B cell (primary cell): ENCODE data around the gene ZMYND15. TPM values are rescaled to one million over a fixed set of nuclear protein-coding genes. Genes with fewer than 3 reads are reported as not detected.

Source experiments
- ATAC-seq: fragments of 200-7000 bp; cut with Tn5 transposase; one replicate; pipeline ENCODE4 v1.10.0; 2021; ENCODE audit warnings: low read depth, mild to moderate bottlenecking, moderate number of reproducible peaks, moderate library complexity
- CTCF ChIA-PET: fragments of 350-600 bp; sonication (Branson Sonifier 250); formaldehyde crosslinking; loops from one replicate; lab custom pipeline; 2021; ENCODE audit warnings: antibody characterized with exemption, inconsistent platforms; lab: Charles Lee
- POLR2A ChIA-PET: fragments of 350-600 bp; sonication (Branson Sonifier 250); formaldehyde crosslinking; loops from one replicate; lab custom pipeline; 2021; ENCODE audit warnings: antibody characterized with exemption; lab: Charles Lee
- DNase-seq: peaks from one replicate; pipeline ENCODE4 v3.0.0; 2013
- H2AFZ ChIP-seq: 2 replicates; pipeline ENCODE4 v1.6.1; 2012; ENCODE audit warnings: mild to moderate bottlenecking, low read depth, low read length; ENCODE audit not compliant: insufficient read depth, poor library complexity, severe bottlenecking
- H3K27ac ChIP-seq, 2 donors: 1 replicate in 1 of 2; 2 replicates in 1 of 2; pipeline ENCODE4 v1.5.1; 2012 to 2013; ENCODE audit warnings: low read length in 2 of 2, mild to moderate bottlenecking in 2 of 2, moderate library complexity in 1 of 2
- H3K27me3 ChIP-seq, 4 experiments: fragments of 200-600 bp in 1 of 4; sonication (generic) in 1 of 4; replicated peaks in 1 of 4; 1 replicate in 2 of 4; 2 replicates in 2 of 4; pipeline versions ENCODE4 v1.6.1 to v1.7.0; 2013 to 2016; ENCODE audit warnings: low read length in 3 of 4, mild to moderate bottlenecking in 2 of 4, mixed read lengths in 1 of 4, moderate library complexity in 1 of 4; ENCODE audit not compliant: insufficient read depth in 4 of 4, control insufficient read depth in 3 of 4; ENCODE audit errors: control extremely low read depth in 1 of 4
- H3K36me3 ChIP-seq, 2 experiments: replicated peaks in 1 of 2; 1 replicate in 1 of 2; 2 replicates in 1 of 2; pipeline versions ENCODE4 v1.6.1 to v1.7.1; 2013; ENCODE audit warnings: low read length in 1 of 2; ENCODE audit not compliant: insufficient read depth in 2 of 2, control insufficient read depth in 1 of 2; ENCODE audit errors: control extremely low read depth in 1 of 2, extremely low read depth in 1 of 2
- H3K4me1 ChIP-seq, 2 donors: fragments of 200-600 bp in 1 of 2; sonication (generic) in 1 of 2; 1 replicate in 1 of 2; 2 replicates in 1 of 2; pipeline versions ENCODE4 v1.5.1 to v1.6.1; 2013 to 2017; ENCODE audit warnings: low read length in 2 of 2; ENCODE audit not compliant: control insufficient read depth in 2 of 2, insufficient read depth in 2 of 2
- H3K4me2 ChIP-seq: replicated peaks from 2 replicates; pipeline ENCODE3; 2012; ENCODE audit warnings: mild to moderate bottlenecking, low read depth, low read length; ENCODE audit not compliant: poor library complexity, severe bottlenecking
- H3K4me3 ChIP-seq, 5 experiments: fragments of 200-600 bp in 1 of 5; sonication (generic) in 1 of 5; 1 replicate in 3 of 5; 2 replicates in 2 of 5; pipeline versions ENCODE4 v1.5.1 to v1.7.0; 2011 to 2016; ENCODE audit warnings: low read length in 4 of 5, mild to moderate bottlenecking in 4 of 5, low read depth in 2 of 5, control low read depth in 1 of 5, moderate library complexity in 1 of 5; ENCODE audit not compliant: insufficient read depth in 1 of 5; ENCODE audit errors: control extremely low read depth in 1 of 5, extremely low read depth in 1 of 5
- H3K79me2 ChIP-seq: fragments of 200-600 bp; sonication (generic); one replicate; pipeline ENCODE4 v1.6.0; 2016; ENCODE audit warnings: low read length; ENCODE audit not compliant: control insufficient read depth, insufficient read depth
- H3K9ac ChIP-seq: fragments of 200-600 bp; sonication (generic); 2 replicates; pipeline ENCODE4 v1.6.1; 2017; ENCODE audit warnings: mild to moderate bottlenecking, low read length, moderate library complexity
- H3K9me3 ChIP-seq, 3 donors: one replicate each; pipeline versions ENCODE4 v1.6.1 to v1.7.1; 2013; ENCODE audit warnings: low read length in 2 of 3; ENCODE audit not compliant: control insufficient read depth in 2 of 3, insufficient read depth in 1 of 3; ENCODE audit errors: control extremely low read depth in 1 of 3
- H4K20me1 ChIP-seq: 2 replicates; pipeline ENCODE4 v1.6.0; 2012; ENCODE audit warnings: mild to moderate bottlenecking, low read length; ENCODE audit not compliant: insufficient read depth, control insufficient read depth, poor library complexity, severe bottlenecking
- H3K27ac Mint-ChIP-seq: one replicate; pipeline ENCODE4 v1.8.0; 2021; ENCODE audit warnings: mixed read lengths
- H3K27me3 Mint-ChIP-seq: one replicate; pipeline ENCODE4 v1.8.0; 2021; ENCODE audit warnings: mixed read lengths
- H3K4me1 Mint-ChIP-seq: one replicate; pipeline ENCODE4 v1.8.0; 2021; ENCODE audit warnings: mixed read lengths
- H3K4me3 Mint-ChIP-seq: one replicate; pipeline ENCODE4 v1.8.0; 2021; ENCODE audit warnings: mixed read lengths
- H3K9me3 Mint-ChIP-seq: one replicate; pipeline ENCODE4 v1.8.0; 2022; ENCODE audit warnings: mixed read lengths; ENCODE audit not compliant: insufficient read depth
- CTCF ChIP-seq: fragments of 200-600 bp; IDR thresholded peaks from one replicate; pipeline ENCODE4 v1.8.0; 2022; ENCODE audit warnings: antibody characterized with exemption, mild to moderate bottlenecking
- EZH2 ChIP-seq: IDR thresholded peaks from 2 replicates; pipeline ENCODE4 v1.6.1; 2012; ENCODE audit warnings: borderline replicate concordance, low read depth, mild to moderate bottlenecking, moderate library complexity, low read length; ENCODE audit not compliant: insufficient read depth, poor library complexity, severe bottlenecking
- WGBS: methylation state at CpG from one replicate; pipeline ENCODE4 v1.1.5; 2013; ENCODE audit warnings: missing lambda C conversion rate; ENCODE audit not compliant: insufficient coverage; 5-methylcytosine and 5-hydroxymethylcytosine counted together
- intact Hi-C: fragments of 100-400 bp; cut with micrococcal nuclease; formaldehyde crosslinking; loops from one replicate; pipeline ENCODE4 v1.10.0; 2022
- polyA plus RNA-seq: library from polyadenylated mRNA; depleted of rRNA; stranded (reverse); fragments of >200 nt; gene quantifications from 2 replicates; pipeline ENCODE4 v1.2.3, GENCODE V29; 2012
- total RNA-seq, 2 donors: library from RNA; stranded (reverse); fragments of 120-200 nt in 1 of 2; gene quantifications; 1 replicate in 1 of 2; 2 replicates in 1 of 2; pipeline versions ENCODE4 v1.2.3 to v1.2.4, GENCODE V29; 2013 to 2022

ZMYND15 gene
- total and polyA plus RNA-seq, 2 donors (not counting 1 experiment from before 2014, with no cell fraction given) = 0.72 to 2.5 TPM

- Histone ChIP-seq H3K27me3 (peaks cover 0 to 53% (median 22%) of the 10 kb centered on the region in 4 experiments), H3K9me3 (no peaks in the 10 kb centered on the region), H3K79me2 (peaks cover 2% of the 10 kb centered on the region), H2AFZ (no peak overlapping the region), H3K4me3 (no peak overlapping the region), H3K36me3 (no peaks in the 10 kb centered on the region), H3K9ac (no peak overlapping the region), H3K4me2 (no peak overlapping the region), H3K4me1 (peaks cover 27 to 32% of the 10 kb centered on the region in 2 donors), H4K20me1 (no peaks in the 10 kb centered on the region), H3K27ac (no peak overlapping the region)
- intact Hi-C loops = no loop called here
- H3K27me3 Mint-ChIP-seq = peaks cover 23% of the 10 kb centered on the region
- H3K27ac Mint-ChIP-seq = no peak overlapping the region
- POLR2A ChIA-PET = no interaction called here
- DNase-seq (no peak), ATAC-seq (no peak)
- CTCF ChIA-PET = interaction anchor here (0.6 to 2.0 kb wide), 2 partner anchors 46 to 63 kb away, joined by 3 to 5 read pairs; partner anchors contain the start of gene PLD2
- TF ChIP-seq EZH2 (no peak), CTCF (no peak)
- H3K9me3 Mint-ChIP-seq = no peaks in the 10 kb centered on the region
- no peak overlapping the region for H3K4me3 Mint-ChIP-seq
- H3K4me1 Mint-ChIP-seq = peaks cover 23% of the 10 kb centered on the region
- WGBS = 100% methylated on average over 2 of the region's 9 CpGs
Measured at GRCh38 chr17:4743898-4744297, 4.3 kb downstream of the ZMYND15 start.

- ChIA-PET POLR2A (interaction anchor here (0.7 kb wide), 1 partner anchor 158 kb away, joined by 3 read pairs; no protein-coding TSS in a partner anchor), CTCF (no interaction called here)
- peaks cover 22 to 23% of the 10 kb centered on the region in 2 donors for H3K4me1 ChIP-seq
- DNase-seq = no peak
- H4K20me1 ChIP-seq = no peaks in the 10 kb centered on the region
- no peak overlapping the region for H3K9ac ChIP-seq
- intact Hi-C loops = no loop called here
- Mint-ChIP-seq H3K27me3 (peaks cover 27% of the 10 kb centered on the region), H3K4me1 (peaks cover 17% of the 10 kb centered on the region), H3K4me3 (no peak overlapping the region), H3K9me3 (no peaks in the 10 kb centered on the region), H3K27ac (no peak overlapping the region)
- H3K27ac ChIP-seq = no peak overlapping the region
- peak overlapping the region; percentile 23 for H2AFZ ChIP-seq
- H3K4me3 ChIP-seq = no peak overlapping the region
- no peak for ATAC-seq
- H3K9me3 ChIP-seq = no peaks in the 10 kb centered on the region
- peaks cover 0 to 56% (median 23%) of the 10 kb centered on the region in 4 experiments for H3K27me3 ChIP-seq
- TF ChIP-seq CTCF = no peak
- H3K79me2 ChIP-seq = peaks cover 2% of the 10 kb centered on the region
- WGBS = 22% methylated on average over 40 of the region's 51 CpGs
- H3K4me2 ChIP-seq = peak overlapping the region; percentile 21
- no peaks in the 10 kb centered on the region for H3K36me3 ChIP-seq
Measured at GRCh38 chr17:4744999-4745969, 5.7 kb downstream of the ZMYND15 start.
